GM18519 (cell line): ENCODE results near the gene SMCO1.
"Not testable (repeated sequence)": the region's sequence is repeated elsewhere in the genome, so short reads cannot be mapped to it uniquely, and the experiment has no call there.

Experiments used
- ATAC-seq: cut with Tn5 transposase; IDR thresholded peaks from one replicate; pipeline ENCODE4 v1.9.1; 2021; ENCODE audit warnings: mild to moderate bottlenecking, moderate library complexity; ENCODE audit not compliant: unreplicated experiment, low FRiP score

The SMCO1 gene, protein sequence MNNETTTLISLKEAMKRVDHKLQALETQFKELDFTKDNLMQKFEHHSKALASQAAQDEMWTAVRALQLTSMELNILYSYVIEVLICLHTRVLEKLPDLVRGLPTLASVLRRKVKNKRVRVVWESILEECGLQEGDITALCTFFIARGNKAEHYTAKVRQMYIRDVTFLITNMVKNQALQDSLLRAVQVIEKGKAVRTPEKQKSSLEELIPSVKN

DNA sequence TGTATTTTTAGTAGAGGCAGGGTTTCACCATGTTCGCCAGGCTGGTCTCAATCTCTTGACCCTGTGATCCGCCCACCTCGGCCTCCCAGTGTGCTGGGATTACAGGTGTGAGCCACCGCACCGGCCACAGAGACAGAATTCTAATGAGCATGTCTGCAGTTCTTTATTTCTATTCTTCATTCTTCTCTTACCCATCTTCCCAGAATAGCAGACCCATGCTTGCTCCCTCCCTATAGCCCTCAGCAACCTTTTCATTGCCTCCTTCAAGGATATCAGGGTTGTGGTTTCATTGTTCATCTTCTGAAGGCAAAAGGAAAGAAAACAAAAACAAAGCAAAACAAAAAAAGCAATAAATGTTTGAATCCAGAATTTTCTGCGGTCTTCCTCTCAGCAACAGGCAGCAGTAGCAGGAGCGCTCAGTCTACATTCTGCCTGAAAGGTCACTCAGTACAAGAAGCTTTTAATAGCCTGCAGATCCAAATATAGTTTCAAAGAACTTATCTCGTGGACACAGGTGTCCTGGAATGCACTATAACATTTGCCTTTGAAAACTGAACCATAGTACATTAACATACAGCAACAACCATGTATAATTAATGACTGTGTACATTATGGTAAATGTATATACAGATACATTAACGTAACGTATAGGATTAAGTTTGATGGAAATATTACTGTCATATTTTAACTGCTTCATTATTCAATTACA lies at the start of gene SMCO1:
SMCO1 (minus strand) TSS at position 434 of the 709 bp plus-strand sequence; CDS start at position 297, 137 bp downstream.
- ATAC-seq, result no peak

DNA sequence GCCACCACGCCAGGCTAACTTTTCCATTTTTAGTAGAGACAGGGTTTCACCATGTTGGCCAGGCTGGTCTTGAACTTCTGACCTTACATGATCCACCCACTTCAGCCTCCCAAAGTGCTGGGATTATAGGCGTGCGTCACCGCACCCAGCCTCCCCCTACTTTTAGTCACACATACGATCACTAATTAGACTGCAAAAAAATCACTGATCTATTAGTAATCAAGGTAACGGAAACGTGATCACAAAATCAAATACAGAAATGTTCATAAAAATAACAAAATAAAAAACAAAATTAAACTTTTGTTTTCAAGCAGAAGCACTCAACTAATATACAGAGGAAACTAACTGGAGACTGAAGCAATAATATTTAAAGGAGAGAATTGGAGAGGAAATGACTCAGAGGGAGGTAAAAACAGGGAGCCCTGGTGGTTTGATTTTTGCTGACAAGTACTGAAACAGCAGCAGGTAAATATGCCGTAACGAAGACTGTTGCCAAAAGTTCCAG lies 48.6 kb upstream of the SMCO1 start:
- ATAC-seq, result no peak

DNA sequence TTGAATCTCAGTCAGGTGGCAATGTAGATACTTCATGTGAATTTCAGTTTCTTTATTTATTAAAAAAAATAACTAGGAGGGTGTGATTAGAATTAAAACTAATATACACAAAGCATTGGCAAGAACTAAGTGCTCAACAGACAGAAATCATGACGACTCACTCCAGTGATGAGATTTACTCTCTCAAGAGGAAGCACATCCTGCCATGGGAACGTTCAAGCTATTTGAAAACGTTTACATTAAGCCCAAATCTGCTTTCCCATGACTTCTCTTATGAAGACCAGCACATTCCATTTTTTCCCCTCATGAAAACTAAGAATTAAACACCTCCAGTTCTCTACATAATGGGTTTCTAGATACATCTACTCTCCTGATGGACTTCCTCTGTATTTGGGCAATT lies 44.7 kb upstream of the SMCO1 start:
- no peak for ATAC-seq

DNA sequence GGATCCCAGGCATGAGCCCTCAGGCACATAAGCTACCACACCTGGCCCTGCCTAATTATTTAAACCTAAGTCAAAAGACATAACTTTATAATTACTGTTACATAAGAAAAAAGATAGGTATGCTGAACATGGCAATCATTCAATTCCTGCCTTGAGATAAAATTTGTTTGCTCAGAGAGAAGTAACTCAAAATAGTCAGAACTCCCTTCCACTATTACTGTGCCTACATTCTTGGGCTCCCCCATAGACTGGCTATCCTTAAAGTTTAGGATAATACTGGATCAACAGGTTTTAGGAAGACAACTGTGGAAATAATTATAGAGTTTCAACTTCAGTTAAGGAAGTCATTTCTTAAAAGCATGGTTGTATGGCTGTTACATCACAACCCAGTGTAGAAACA lies 43.3 kb upstream of the SMCO1 start:
- ATAC-seq, result no peak

DNA sequence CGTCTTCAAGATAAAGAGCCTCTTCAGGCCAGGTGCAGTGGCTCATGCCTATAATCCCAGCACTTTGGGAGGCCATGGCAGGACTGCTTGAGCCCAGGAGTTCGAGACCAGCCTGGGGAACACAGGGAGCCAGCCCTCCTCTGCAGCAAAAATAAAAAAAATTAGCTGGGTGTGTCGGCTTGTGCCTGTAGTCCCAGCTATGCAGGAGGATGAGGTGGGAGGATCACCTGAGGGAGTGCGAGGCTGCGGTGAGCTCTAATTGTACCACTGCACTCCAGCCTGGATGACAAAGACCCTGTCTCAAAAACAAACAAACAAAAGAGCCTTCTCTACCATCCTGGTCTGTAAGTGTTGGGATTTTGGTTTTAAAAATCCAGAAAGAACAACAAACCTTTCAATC lies 42.1 kb upstream of the SMCO1 start:
- ATAC-seq, result no peak

DNA sequence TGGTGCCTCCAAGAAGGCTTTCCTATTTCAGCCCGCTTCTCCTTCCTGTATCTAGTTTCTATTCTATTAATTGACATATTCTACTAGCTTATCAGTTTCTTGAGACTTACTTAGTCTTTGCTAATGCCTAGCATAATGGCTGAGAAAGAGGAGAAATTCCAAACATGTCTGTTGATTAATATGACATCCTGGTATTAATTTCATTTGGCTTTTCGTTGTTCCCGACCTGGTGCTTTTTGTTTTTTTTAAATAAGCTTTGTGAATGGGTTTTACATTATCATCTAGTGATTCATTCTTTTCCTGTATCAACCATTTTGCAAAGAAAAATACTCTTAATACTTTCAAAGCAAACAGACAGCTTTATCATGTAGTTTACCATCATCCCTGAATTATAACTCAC lies 40.1 kb upstream of the SMCO1 start:
- ATAC-seq, result no peak

DNA sequence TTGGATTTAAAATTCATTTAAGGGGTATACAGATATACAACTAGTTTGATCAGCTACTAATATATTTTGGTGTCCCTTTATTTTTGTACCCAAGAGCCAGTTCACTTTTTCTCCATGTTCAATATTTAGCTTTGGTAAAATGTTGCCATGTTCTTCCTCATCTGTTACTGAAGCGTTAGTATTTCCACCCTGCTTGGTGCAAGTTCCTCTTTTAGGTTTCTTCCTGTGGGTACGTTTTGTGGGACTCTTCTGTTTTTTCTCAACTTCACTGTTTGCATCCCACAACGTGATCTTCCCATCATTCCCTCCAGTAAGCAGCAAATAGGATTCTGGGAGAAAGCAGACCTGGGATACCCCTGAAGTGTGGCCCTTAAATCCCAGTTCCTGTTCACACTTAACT lies 39.1 kb upstream of the SMCO1 start:
- no peak for ATAC-seq

DNA sequence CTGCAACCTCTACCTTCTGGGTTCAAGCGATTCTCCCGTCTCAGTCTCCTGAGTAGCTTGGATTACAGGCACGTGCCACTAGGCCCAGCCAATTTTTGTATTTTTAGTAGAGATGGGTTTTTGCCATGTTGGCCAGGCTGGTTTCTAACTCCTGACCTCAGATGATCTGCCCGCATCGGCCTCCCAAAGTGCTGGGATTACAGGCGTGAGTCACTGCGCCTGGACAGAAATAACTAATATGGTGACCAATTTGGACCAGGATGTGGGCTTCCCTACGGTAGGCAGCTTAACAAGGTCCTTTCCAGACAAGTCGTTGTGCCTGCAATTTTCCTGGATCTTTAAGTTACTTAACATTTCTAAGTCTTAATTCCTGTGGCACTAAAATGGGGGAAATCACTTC lies 38.4 kb upstream of the SMCO1 start:
- no peak for ATAC-seq

DNA sequence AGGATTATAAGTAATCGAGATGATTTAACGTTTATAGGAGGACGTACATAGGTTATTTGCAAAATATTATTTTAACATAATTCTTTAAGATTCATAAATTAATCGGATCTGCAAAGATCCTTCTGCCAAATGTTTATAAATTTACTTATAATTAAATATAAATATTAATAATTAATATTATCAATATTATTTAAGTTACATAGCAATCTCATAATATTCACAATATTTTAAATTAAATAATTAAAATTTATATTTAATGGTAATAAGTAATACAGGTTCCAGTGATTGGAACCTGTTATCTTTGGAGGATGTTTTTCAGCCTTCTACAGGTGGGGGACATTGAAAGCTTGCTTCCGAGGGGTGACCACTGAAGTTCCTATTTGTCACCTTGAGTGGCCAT lies 37.1 kb upstream of the SMCO1 start:
- ATAC-seq, result no peak

DNA sequence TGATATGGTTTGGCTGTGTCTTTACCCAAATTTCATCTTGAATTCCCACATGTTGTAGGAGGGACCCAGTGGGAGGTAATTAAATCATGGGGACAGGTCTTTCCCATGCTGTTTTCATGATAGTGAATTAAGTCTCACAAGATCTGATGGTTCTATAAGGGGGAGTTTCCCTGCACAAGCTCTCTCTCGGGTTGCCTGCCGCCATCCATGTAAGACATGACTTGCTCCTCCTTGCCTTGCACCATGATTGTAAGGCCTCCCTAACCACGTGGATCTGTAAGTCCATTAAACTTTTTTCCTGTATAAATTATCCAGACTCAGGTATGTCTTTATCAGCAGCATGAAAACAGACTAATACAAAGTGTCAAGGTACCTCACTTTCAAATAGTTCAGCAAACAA lies 35.0 kb upstream of the SMCO1 start:
- not testable (repeated sequence) for ATAC-seq

DNA sequence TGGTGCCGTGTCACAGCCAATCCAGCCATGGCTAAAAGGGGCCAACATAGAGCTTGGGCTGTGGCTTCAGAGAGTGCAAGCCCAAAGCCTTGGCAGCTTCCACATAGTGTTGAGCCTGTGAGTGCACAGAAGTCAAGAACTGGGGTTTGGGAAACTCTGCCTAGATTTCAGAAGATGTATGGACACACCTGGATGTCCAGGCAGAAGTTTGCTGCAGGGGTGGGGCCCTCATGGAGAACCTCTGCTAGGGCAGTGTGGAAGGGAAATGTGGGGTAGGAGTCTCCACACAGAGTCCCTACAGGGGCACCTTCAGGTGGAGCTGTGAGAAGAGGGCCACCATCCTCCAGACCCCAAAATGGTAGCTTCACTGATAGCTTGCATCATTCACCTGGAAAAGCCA lies 34.2 kb upstream of the SMCO1 start:
- not testable (repeated sequence) for ATAC-seq

DNA sequence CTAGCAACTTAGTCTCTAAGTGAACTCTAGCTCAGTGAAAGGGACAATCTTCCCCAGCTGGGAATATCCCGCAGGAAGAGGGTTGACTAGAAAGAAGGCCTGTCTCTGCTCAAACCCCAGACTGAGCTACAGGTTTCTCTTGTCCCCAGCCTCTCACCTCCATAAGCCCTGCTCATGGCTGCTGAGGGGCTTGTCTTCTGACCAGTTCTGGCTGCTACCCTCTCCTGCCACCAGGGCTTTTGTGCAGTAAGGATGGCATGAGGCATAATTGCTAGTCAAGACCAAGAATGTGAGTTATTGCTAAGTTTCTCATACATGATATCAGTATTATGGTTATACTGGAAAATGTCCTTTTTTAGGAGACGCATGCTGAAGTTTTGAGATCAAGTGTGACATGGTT lies 31.9 kb upstream of the SMCO1 start:
- ATAC-seq, result no peak

DNA sequence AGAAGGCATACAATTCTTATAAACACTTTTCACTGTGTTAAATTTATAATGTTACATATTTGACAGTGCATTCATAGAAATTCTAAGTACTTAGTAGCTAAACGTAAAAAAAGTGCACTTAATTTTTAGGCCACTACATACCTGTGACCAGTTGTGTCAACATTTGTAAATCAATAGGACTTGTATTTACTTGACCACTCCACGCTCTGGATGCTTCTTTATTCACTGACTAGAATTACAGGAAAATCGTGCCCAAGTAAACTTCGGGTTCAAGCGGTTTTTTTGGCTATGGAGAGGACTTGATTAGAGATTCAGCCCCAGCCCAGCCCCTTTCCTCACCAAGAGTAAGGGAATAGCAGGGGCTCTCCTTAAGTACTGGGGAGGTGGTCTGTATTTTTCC lies 31.4 kb upstream of the SMCO1 start:
- no peak for ATAC-seq

DNA sequence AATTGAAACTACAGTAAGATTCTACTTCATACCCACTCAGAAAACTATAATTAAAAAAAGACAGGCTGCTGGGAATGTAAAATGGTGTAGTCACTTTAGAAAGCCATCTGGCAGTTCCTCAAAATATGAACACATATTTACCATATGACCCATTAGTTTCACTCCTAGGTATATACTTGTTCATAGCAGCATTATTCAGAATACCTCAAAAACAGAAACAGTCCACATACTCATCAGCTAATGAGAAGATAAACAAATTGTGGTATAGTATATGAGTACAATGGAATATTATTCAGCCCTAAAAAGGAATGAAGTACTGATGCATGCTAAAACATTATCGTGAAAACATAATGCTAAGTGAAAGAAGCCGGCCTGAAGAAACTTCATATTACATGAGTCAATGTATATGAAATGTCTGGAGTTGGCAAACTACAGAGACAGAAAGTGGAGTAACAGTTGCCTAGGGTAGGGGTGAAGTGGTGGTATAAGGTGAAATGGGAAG lies 29.4 kb upstream of the SMCO1 start:
- no peak for ATAC-seq

DNA sequence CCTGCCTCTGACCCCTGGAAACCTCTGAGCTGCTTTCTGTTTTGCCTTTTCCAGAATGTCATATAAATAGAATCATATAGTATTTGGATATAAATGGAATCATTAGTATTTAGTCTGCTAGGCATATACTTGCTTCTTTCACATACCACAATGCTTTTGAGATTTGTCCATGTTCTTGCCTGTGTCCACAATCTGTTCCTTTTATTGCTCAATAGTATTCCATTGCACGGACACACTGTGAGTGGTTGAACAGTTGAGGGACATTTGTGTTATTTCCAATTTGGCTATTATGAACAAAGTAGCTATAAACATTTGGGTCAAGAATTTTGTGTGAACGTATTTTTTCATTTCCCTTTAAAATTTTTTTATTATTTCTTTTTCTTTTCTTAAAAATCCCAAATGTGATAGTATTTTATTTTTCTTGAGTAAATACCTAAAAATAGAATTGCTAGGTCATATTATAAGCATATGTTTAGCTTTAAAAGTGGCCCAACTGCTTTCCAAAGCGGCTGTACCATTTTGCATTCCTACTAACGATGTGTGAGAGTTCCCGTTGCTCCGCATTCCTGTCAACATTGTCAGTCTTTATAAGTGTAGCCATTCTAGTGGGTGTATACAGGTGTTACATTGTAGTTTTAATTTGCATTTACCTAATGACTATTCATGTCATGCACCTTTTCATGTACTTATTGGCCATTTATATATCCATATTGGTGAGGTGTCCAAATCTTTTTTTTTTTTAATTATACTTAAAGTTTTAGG lies 26.7 kb upstream of the SMCO1 start:
- ATAC-seq, result no peak

DNA sequence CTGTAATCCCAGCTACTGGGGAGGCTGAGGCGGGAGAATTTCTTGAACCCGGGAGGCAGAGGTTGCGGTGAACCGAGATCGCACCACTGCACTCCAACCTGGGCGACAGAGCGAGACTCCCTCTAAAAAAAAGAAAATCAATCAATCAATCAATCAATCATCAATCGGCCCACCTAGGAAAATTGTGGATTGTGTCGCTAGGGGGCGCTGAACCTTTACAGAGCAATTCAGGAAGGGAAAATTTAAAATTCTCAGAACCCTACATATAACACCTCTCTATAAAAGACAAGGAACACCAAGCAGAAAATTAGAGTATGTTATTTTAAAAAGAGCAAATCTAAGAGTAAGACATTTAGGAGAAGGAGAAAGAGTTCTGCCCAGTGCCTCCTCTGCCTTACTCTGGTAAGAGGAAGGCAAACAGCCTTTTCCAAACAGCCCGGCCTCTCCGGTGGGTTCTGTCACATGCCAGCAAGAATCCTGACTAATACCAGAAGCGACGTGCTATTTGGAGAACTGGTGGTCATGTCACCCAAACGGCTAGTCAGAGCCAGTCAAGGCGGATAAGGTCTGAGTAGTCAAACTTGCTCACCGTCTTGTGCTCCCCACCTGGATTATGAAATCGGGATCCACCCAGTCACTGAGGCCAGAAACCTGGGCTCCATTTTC lies 22.3 kb upstream of the SMCO1 start:
- no peak for ATAC-seq

DNA sequence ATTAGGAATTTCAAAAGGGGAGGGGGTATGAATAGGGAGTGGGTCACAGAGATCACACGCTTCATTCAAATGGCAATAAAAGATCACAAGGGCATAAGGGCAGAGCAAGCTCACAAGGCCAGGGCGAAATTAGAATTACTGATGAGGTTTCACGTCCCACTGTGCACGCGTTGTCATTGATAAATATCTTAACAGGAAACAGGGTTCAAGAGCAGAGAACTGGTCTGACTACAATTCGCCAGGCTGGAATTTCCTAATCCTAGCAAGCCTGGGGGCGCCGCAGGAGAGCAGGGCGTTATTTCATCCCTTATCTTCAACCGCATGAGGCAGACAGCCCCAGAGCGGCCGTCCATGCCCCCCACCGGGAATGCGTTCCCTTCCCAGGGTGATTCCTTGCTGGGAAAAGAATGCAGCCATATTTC lies 18.1 kb upstream of the SMCO1 start:
- no peak for ATAC-seq

DNA sequence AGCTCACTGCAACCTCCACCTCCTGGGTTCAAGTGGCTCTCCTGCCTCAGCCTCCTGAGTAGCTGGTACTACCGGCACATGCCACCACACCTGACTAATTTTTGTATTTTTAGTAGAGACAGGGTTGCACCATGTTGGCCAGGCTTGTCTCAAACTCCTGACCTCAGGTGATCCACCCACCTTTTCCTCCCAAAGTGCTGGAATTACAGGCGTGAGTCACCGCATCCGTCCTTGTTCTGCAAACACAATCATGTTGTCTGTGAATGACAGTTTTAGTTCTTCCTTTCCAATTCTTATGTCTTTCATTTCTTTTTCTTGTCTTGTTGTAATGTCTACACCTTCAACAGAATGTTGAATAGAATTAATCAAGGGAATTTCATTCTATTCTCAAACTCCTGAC lies 16.3 kb upstream of the SMCO1 start:
- ATAC-seq, result no peak

DNA sequence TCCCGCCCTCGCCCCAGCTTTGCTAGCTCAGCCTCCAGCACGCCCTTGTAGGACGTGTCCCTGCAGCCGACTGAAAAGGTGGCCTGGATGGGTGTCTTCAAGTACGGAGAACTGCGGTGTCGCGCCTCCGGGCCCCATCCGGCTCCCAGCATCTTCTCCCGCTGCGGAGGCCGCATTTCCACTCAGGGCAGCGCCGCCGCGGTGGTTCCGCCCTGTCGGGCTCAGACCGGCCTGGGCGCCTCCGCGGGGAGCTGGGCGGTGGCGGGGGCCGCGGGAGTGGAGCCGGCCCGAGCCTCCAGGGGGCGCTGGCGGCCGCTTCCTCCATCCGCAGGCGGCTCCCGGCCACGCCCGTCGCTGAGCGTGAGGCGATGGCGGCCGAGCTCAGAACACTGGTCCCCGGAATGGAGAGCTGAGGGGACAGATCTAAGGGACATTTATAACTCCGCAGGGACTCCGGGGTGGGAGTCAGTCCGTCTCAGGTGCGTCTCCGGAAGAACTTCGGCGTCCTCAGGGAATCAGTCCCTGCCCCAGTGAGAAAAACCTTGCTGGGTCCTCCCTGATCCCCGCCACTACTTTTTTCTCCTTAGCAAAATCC lies 13.6 kb upstream of the SMCO1 start:
- ATAC-seq, result peak; percentile 56

DNA sequence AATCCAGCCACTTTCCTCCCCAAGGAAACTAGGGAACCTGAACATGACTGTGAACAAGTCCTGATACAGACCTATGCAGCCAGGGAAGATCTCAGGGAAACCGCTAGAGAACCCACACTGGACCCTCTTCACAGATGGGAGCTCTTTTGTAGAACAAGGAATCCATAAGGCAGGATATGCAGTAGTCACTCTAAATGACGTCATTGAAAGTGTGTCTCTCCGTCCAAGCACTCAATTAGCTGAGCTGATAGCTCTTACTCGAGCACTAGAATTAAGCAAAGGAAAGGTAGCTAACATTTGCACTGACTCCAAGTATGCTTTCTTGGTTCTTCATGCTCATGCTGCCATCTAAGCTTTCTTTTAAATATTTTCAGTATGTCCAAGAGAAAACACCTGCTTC lies 10.0 kb upstream of the SMCO1 start:
- no peak for ATAC-seq
